ENCODE measurements around the gene CYP20A1.

- TF ChIP-seq CTCF (IDR thresholded peaks at IDR 0.05; ENCODE audit: low read depth, low read length, poor library complexity, severe bottlenecking), result no peak
- TF ChIP-seq EZH2phosphoT487 (IDR thresholded peaks at IDR 0.05; ENCODE audit: borderline replicate concordance, low read length), result no peak
Measured at GRCh38 chr2:203310688-203311436, 72.0 kb downstream of the CYP20A1 start.
